HG03280 (cell line): ENCODE results near the gene TBC1D24.

ENCODE experiments used
- ATAC-seq: cut with Tn5 transposase; IDR thresholded peaks from one replicate; pipeline ENCODE4 v1.9.1; 2021; ENCODE audit warnings: mild to moderate bottlenecking, moderate library complexity; ENCODE audit not compliant: unreplicated experiment

TBC1D24 gene

GRCh38 chr16:2449118-2449517, 25.8 kb upstream of the TBC1D24 start:
- no peak for ATAC-seq

GRCh38 chr16:2450535-2450934, 24.4 kb upstream of the TBC1D24 start:
- no peak for ATAC-seq

- no peak for ATAC-seq
These were observed 23.9 kb upstream of the TBC1D24 start for GRCh38 chr16:2450975-2451381.

GRCh38 chr16:2451851-2452320, 23.0 kb upstream of the TBC1D24 start:
- no peak for ATAC-seq

GRCh38 chr16:2452650-2453049, 22.3 kb upstream of the TBC1D24 start:
- ATAC-seq = no peak

- no peak for ATAC-seq
These were observed 19.7 kb upstream of the TBC1D24 start for GRCh38 chr16:2455081-2455845.

- ATAC-seq = no peak
These were observed 18.3 kb upstream of the TBC1D24 start for GRCh38 chr16:2456551-2457153.

- ATAC-seq = no peak
These were observed 17.7 kb upstream of the TBC1D24 start for GRCh38 chr16:2457267-2457666.

GRCh38 chr16:2457946-2458345, 17.0 kb upstream of the TBC1D24 start:
- ATAC-seq = no peak

- no peak for ATAC-seq
These were observed 15.9 kb upstream of the TBC1D24 start for GRCh38 chr16:2458887-2459646.

GRCh38 chr16:2459647-2460390, 15.1 kb upstream of the TBC1D24 start, which contains the start of gene TEDC2:
Gene TEDC2, plus strand, starts transcription at chr16:2460109. Its CDS starts 36 bp downstream, at chr16:2460145.
- ATAC-seq = peak; percentile 93

- no peak for ATAC-seq
These were observed 14.6 kb upstream of the TBC1D24 start for GRCh38 chr16:2460391-2460713.

GRCh38 chr16:2460916-2461315, 14.0 kb upstream of the TBC1D24 start:
- ATAC-seq = no peak

GRCh38 chr16:2462031-2462866, 12.7 kb upstream of the TBC1D24 start:
- no peak for ATAC-seq

- no peak for ATAC-seq
These were observed 10.6 kb upstream of the TBC1D24 start for GRCh38 chr16:2464333-2464732.

- ATAC-seq = no peak
These were observed 9.1 kb upstream of the TBC1D24 start for GRCh38 chr16:2465653-2466415.

- ATAC-seq = no peak
These were observed 8.0 kb upstream of the TBC1D24 start for GRCh38 chr16:2466667-2467527.

GRCh38 chr16:2467528-2468232, 7.2 kb upstream of the TBC1D24 start:
- no peak for ATAC-seq
